Inferior parietal cortex (tissue), 1 donor: Measurements from ENCODE around the gene ANKRD52.
A peak's percentile ranks its signal among the peaks of the same experiment; 100 is the strongest.
"Not testable (repeated sequence)": the region's sequence is repeated elsewhere in the genome, so short reads cannot be mapped to it uniquely, and the experiment has no call there.

Source experiments
- DNase-seq: peaks from one replicate; pipeline ENCODE4 v3.0.0-alpha.2; 2016; ENCODE audit errors: extremely low spot score

ANKRD52 gene

DNA sequence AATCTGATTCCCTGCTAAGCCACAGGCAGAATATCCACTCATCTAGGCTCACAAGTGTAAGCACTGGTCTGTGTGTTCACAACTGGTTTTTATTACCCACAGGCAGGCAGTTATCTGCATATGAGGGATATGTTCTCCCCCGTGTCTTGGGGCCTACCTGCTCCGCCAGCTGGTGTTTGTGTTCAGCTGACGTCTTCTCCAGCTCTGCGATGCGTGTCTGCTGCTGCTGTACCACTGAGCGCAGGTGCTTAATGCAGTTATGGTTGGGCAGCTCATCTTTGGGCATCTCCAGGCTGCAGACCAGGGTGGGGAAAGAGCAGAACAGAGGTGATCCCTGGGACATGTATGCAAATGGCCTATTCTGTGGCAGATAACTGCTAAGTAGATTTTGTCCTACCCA is 50.2 kb downstream of the ANKRD52 start:
- no peak for DNase-seq

DNA sequence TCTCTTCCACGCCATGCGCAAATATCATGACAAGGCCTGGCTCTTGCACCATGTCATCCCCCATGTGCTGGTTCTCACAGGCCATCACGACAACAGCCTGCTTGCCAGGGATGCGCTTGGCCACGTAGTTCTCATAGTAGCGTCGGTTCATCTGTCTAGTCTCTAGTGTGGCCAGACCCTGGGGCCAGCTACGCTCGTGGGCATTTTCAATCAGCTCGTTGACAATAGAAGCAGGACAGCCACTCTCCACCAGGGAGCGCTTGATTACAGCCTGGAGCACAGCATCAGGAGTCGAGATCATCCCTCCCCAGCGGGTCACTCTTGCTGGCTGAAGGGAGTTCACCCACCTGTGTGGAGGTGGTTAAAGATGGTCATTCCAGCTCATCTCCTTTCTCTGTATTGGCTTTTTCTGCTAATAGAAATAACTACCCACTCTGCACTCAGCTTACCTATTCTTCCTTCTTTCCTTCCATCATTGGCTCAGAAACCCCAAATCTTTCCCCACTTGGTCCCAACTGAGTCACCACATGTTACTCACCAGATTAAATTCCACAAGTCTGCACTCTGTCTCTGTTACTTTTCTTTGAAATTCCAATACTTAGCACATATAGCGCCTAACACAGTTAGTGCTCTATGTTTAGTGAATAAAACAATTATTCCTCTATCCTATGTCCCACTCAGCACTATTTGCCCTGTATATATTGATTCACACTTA is 51.6 kb downstream of the ANKRD52 start:
- peak; percentile 25 for DNase-seq

DNA sequence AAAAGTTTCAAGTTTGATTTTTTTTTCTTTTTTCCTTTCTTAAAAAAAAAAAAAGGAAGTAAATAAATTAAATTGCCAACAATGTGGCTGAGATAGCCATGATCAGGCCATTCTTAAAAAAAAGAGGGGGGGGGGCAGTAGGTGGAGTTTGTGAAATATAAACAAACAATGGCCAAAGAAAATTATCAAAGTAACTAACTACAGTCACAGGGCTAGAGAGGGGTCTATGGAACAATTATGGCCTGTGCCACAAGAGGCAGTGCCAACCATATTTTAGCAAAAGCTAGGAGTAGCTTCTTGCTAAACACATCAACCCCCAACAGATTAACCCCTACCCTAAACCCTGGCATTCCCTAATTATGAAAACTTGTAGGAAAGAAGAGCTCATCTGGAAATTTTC is 52.7 kb downstream of the ANKRD52 start:
- DNase-seq, result no peak

DNA sequence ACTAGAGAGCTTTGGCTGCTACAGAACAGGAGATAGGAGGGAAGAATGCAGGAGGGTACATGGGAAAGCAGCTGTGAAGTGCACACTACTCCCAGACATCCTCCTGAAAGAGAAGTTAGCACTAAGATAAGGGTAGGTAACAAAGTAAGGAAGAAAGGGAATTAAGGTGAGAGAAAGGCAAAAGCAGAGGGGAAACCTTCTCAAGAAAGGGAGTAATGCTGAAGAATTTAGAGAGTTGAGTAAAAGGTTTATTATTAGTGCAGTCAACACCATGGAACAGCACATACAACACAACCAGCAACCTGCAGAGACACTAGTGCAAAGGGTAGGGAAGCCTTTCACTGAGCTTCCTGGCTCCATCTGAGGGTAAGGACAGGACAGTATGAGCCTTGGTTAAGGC is 53.9 kb downstream of the ANKRD52 start:
- DNase-seq, result no peak

- no peak for DNase-seq
These were observed 55.3 kb downstream of the ANKRD52 start for GRCh38 chr12:56202838-56203237.

GRCh38 chr12:56202366-56202765 is 55.8 kb downstream of the ANKRD52 start:
- DNase-seq, result no peak

GRCh38 chr12:56198836-56199235 is 59.3 kb downstream of the ANKRD52 start:
- DNase-seq, result no peak

GRCh38 chr12:56197921-56198635 is 60.1 kb downstream of the ANKRD52 start:
- no peak for DNase-seq

GRCh38 chr12:56196818-56197550 is 61.2 kb downstream of the ANKRD52 start:
- DNase-seq, result not testable (repeated sequence)

GRCh38 chr12:56193025-56193578 is 65.1 kb downstream of the ANKRD52 start:
- DNase-seq, result peak; percentile 94

DNA sequence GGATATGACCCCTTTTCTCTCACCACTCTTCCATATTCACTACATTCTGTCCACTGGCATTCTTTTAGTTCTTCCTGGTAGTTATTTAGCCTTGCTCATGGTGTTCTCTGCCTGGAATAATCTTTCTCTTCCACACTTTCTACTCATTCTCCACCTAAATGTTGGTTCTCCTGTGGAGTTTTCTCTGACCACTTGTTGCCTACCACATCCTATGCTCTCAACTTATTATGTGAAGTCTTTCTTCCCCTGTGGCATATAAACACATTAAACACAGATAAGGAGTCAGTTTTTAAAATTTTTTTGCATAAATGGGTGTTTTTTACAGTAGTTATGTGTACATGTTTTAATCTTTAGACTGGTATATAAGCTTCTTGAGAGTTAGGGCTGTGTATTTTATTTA is 65.6 kb downstream of the ANKRD52 start:
- DNase-seq, result no peak

DNA sequence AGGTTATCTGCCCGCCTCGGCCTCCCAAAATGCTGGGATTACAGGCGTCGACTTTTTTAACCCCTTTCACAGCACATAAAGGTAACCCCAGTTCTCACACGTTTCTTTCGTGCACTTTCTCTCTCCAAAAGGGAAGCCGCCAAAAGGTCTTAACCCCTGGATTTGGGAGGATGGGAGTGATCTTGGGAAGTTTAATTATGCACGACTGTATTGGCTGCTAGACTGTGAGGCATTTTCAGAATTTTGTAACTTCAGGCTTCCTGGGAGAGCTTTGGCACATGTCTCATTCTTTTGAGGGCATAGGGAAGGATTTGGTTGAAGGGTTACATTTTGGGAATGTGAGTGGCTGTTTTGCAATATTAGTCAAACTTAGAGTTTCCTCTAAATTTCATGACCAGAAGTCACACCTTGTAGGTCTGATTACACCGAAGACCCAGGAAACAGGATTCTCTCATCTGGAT is 67.5 kb downstream of the ANKRD52 start:
- DNase-seq, result peak; percentile 11

DNA sequence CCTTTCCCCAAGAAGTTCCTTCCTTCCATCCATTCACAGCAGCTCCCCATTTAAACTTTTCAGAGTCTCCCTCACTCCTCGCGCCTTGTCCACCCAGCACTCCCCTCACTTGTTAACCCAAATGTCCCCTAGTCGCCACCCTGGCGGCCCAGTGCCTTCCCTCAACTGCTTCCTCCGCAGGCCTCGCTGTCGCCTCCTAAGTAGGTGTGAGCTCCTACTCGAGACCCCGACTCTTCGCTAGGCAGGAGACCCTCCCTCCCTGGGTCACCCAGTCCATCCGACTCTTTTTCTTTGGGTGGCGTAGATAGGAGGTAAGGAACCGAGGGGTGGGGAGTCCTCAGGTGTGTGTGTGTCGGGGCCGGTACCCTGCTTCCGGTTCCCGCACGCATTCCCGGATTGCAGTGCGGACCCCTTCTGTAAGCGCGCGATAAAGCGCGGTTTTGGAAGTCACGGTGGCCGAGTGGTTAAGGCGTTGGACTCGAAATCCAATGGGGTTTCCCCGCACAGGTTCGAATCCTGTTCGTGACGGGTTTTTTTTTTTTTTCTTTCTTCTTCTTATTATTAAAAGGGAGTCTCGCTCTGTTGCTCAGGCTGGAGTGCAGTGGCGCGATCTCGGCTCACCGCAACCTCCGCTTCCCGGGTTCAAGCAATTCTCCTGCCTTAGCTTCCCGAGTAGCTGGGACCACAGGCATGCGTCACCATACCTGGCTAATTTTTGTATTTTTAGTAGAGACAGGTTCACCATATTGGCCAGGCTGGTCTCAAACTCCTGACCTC is 68.1 kb downstream of the ANKRD52 start:
- peak; percentile 90 for DNase-seq

DNA sequence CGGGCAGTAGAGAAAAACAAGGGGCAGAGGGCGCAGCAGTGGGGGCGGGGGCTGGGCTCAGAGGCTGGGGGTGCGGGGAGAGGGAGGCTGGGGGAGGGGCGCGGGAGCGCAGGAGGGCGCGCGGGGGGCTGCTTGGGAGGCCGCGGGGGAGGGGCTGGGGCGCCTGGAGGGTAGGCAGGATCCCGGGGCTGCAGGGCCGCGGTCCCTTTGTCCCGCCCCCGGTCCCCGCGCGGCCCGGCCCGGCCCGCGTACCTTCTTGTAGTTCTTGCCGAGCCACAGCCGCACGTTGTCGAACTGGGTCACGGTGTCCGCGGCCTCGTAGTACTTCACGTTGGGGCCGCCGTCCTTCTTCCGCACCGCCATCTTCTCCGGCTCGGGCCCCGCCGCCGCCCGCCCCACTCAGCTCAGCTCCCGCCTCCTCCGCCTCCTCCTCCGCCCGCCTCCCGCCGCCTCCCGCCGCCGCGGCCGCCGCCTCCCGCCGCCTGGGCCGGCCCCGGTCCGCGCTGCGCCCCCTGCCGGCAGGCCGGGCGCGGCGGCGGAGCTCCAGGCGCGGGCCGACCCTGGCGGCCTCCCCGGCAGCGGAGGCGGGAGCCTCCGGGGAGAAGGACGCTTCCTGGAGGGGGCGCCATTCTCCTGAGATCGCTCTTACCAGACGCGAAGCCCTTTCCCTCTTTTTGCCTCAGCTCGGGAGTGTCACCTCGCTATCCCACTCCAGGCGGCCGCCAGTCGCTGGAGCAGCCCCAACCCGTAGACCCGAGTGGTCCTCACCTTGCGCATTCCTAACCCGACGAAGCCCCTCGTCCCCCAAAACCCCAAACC is 68.9 kb downstream of the ANKRD52 start, which contains the start of gene SMARCC2:
SMARCC2 (minus strand) TSS at position 385 of the 819 bp plus-strand sequence; CDS start at position 363, 22 bp downstream.
- DNase-seq, result peak; percentile 80

- DNase-seq, result no peak
These were observed 69.4 kb downstream of the ANKRD52 start for GRCh38 chr12:56188778-56189098.

- no peak for DNase-seq
These were observed 69.9 kb downstream of the ANKRD52 start for GRCh38 chr12:56188131-56188777.
